ENCODE measurements around the gene ZNF865. TPM values are rescaled to one million over a fixed set of nuclear protein-coding genes. Genes with fewer than 3 reads are reported as not detected.
A peak's percentile ranks its signal among the peaks of the same experiment; 100 is the strongest.

Gene ZNF865
- total RNA-seq, 1 donor from 2014 or later: 15.0 TPM

- H3K27ac ChIP-seq (ENCODE audit: low read depth, low read length): no peak overlapping the region
- H3K79me2 ChIP-seq (ENCODE audit: insufficient read depth, low read length): no peaks in the 10 kb centered on the region
- no peak overlapping the region for H2AFZ ChIP-seq (ENCODE audit: low read depth, low read length)
- H4K20me1 ChIP-seq (ENCODE audit: insufficient read depth, low read length): no peaks in the 10 kb centered on the region
- H3K9ac ChIP-seq (ENCODE audit: low read length): no peak overlapping the region
- peaks cover 10% of the 10 kb centered on the region for H3K4me1 Mint-ChIP-seq (ENCODE audit: low read depth, unreplicated experiment)
- FAIRE-seq (no peak), DNase-seq (ENCODE audit: low read depth) (no peak)
- TF ChIP-seq CTCF (IDR thresholded peaks at IDR 0.05; ENCODE audit: insufficient read depth, low read depth, low read length) (no peak), EZH2 (IDR thresholded peaks at IDR 0.05; ENCODE audit: insufficient read depth, low read length) (no peak)
- peaks cover 10% of the 10 kb centered on the region for H3K36me3 ChIP-seq (ENCODE audit: insufficient read depth, low read length)
- no peak overlapping the region for H3K27ac Mint-ChIP-seq (ENCODE audit: unreplicated experiment)
- no peaks in the 10 kb centered on the region for H3K27me3 Mint-ChIP-seq (ENCODE audit: low read depth, unreplicated experiment)
- no peak overlapping the region for H3K4me3 ChIP-seq (ENCODE audit: insufficient read depth, low read depth, low read length)
- H3K36me3 Mint-ChIP-seq (ENCODE audit: low read depth, unreplicated experiment): peaks cover 11% of the 10 kb centered on the region
- H3K9me3 Mint-ChIP-seq (ENCODE audit: unreplicated experiment): peaks cover 3% of the 10 kb centered on the region
- H3K4me2 ChIP-seq (ENCODE audit: low read length): no peak overlapping the region
- no peak overlapping the region for H3K4me3 Mint-ChIP-seq (ENCODE audit: unreplicated experiment)
- H3K9me3 ChIP-seq (ENCODE audit: insufficient read depth, low read depth, low read length): no peaks in the 10 kb centered on the region
- peaks cover 12% of the 10 kb centered on the region for H3K4me1 ChIP-seq (ENCODE audit: insufficient read depth, low read length)
- H3K27me3 ChIP-seq (ENCODE audit: insufficient read depth, low read length): no peaks in the 10 kb centered on the region
Measured at GRCh38 chr19:55590617-55591016, 14.8 kb upstream of the ZNF865 start.

- H3K27me3 Mint-ChIP-seq (ENCODE audit: low read depth, unreplicated experiment): no peaks in the 10 kb centered on the region
- H3K27ac Mint-ChIP-seq (ENCODE audit: unreplicated experiment): peak overlapping the region; percentile 5
- no peak for DNase-seq (ENCODE audit: low read depth)
Measured at GRCh38 chr19:55591555-55591954, 13.9 kb upstream of the ZNF865 start.

More at GRCh38 chr19:55591555-55591954, 13.9 kb upstream of the ZNF865 start:
- no peak for TF ChIP-seq CTCF (IDR thresholded peaks at IDR 0.05; ENCODE audit: insufficient read depth, low read depth, low read length)
- TF ChIP-seq EZH2 (IDR thresholded peaks at IDR 0.05; ENCODE audit: insufficient read depth, low read length): no peak
- H2AFZ ChIP-seq (ENCODE audit: low read depth, low read length): no peak overlapping the region
- H3K4me1 ChIP-seq (ENCODE audit: insufficient read depth, low read length): peaks cover 7% of the 10 kb centered on the region
- H3K36me3 ChIP-seq (ENCODE audit: insufficient read depth, low read length): peaks cover 17% of the 10 kb centered on the region
- H3K9ac ChIP-seq (ENCODE audit: low read length): no peak overlapping the region
- H3K4me2 ChIP-seq (ENCODE audit: low read length): no peak overlapping the region
- H3K9me3 ChIP-seq (ENCODE audit: insufficient read depth, low read depth, low read length): no peaks in the 10 kb centered on the region
- H3K79me2 ChIP-seq (ENCODE audit: insufficient read depth, low read length): no peaks in the 10 kb centered on the region
- no peaks in the 10 kb centered on the region for H4K20me1 ChIP-seq (ENCODE audit: insufficient read depth, low read length)
- H3K4me1 Mint-ChIP-seq (ENCODE audit: low read depth, unreplicated experiment): peaks cover 4% of the 10 kb centered on the region
- peaks cover 3% of the 10 kb centered on the region for H3K9me3 Mint-ChIP-seq (ENCODE audit: unreplicated experiment)
- H3K27ac ChIP-seq (ENCODE audit: low read depth, low read length): no peak overlapping the region
- no peak for FAIRE-seq
- no peak overlapping the region for H3K4me3 ChIP-seq (ENCODE audit: insufficient read depth, low read depth, low read length)
- H3K4me3 Mint-ChIP-seq (ENCODE audit: unreplicated experiment): no peak overlapping the region
- H3K36me3 Mint-ChIP-seq (ENCODE audit: low read depth, unreplicated experiment): peaks cover 20% of the 10 kb centered on the region
- H3K27me3 ChIP-seq (ENCODE audit: insufficient read depth, low read length): no peaks in the 10 kb centered on the region
